Coronary artery (tissue), 2 donors: Measurements from ENCODE around the gene KRTAP19-2.

Experiments used
- DNase-seq: peaks from one replicate; pipeline ENCODE4 v3.0.0-alpha.2; 2017; ENCODE audit warnings: low spot score
- H3K27ac ChIP-seq, 2 donors: fragments of 200-600 bp; sonication (generic); one replicate each; pipeline ENCODE4 v1.5.1; 2016 to 2019
- H3K4me3 ChIP-seq: fragments of 200-600 bp; sonication (generic); 2 replicates; pipeline ENCODE4 v1.5.1; 2016; ENCODE audit warnings: mild to moderate bottlenecking, moderate library complexity
- TF ChIP-seq, protein P1 (sequence below): fragments of 200-600 bp; sonication (generic); IDR thresholded peaks from one replicate; pipeline ENCODE4 v1.5.1; 2019; ENCODE audit warnings: antibody characterized with exemption

The KRTAP19-2 gene

DNA sequence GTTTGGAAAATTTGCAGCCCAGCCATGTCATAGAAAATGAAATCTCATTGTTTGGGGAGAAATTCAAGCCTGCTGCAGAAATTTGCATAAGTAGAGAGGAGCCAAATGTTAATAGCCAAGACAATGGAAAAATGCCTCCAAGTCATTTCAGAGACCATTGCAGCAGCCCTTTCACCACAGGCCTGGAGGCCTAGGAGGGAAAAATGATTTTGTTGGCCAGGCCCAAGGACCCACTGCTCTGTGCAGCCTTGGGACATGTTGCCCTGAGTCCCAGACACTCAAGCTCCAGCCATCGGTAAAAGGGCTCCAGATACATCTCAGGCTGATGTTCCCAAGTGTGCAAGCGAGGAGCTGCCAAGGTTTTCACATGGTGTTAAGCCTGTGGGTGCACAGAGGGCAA is 1.1 kb downstream of the KRTAP19-2 start:
- H3K27ac ChIP-seq, result no peak overlapping the region
- TF ChIP-seq, protein P1, sequence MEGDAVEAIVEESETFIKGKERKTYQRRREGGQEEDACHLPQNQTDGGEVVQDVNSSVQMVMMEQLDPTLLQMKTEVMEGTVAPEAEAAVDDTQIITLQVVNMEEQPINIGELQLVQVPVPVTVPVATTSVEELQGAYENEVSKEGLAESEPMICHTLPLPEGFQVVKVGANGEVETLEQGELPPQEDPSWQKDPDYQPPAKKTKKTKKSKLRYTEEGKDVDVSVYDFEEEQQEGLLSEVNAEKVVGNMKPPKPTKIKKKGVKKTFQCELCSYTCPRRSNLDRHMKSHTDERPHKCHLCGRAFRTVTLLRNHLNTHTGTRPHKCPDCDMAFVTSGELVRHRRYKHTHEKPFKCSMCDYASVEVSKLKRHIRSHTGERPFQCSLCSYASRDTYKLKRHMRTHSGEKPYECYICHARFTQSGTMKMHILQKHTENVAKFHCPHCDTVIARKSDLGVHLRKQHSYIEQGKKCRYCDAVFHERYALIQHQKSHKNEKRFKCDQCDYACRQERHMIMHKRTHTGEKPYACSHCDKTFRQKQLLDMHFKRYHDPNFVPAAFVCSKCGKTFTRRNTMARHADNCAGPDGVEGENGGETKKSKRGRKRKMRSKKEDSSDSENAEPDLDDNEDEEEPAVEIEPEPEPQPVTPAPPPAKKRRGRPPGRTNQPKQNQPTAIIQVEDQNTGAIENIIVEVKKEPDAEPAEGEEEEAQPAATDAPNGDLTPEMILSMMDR, result no peak
- DNase-seq, result no peak
- no peak overlapping the region for H3K4me3 ChIP-seq

DNA sequence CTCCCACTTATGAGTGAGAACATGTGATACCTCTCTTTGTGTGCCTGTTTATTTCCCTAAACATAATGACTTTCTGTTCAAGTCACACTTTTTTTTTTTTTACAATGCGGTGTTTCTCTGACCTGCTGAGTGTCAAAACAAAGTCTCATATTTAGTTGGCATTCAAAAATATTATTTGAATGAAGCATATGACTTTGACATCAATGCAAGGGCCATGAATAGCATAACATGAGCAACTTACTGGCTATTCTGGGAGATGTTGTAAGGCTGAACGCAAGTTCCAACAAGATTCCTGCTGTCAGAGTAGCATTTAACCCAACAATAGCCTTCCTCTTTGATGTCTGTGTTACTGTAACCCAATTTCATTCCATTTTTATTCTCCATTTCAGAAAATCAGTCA is 5.1 kb downstream of the KRTAP19-2 start:
- DNase-seq, result no peak

GRCh38 chr21:30480145-30480544 is 7.1 kb downstream of the KRTAP19-2 start, which contains the start of gene KRTAP19-1:
KRTAP19-1 (minus strand) TSS chr21:30480367; CDS start chr21:30480317, 50 bp downstream.
- no peak for DNase-seq
- no peak within 1 kb of the TSS for H3K27ac ChIP-seq
- H3K4me3 ChIP-seq, result no peak within 1 kb of the TSS
- TF ChIP-seq, protein P1, result no peak

More for the DNA sequence above, 5.1 kb downstream of the KRTAP19-2 start:
- TF ChIP-seq, protein P1, result no peak
- H3K27ac ChIP-seq, result no peak overlapping the region
- H3K4me3 ChIP-seq, result no peak overlapping the region

GRCh38 chr21:30479259-30479658 is 8.0 kb downstream of the KRTAP19-2 start:
- TF ChIP-seq, protein P1, result no peak
- no peak overlapping the region for H3K4me3 ChIP-seq
- H3K27ac ChIP-seq, result no peak overlapping the region
- no peak for DNase-seq

DNA sequence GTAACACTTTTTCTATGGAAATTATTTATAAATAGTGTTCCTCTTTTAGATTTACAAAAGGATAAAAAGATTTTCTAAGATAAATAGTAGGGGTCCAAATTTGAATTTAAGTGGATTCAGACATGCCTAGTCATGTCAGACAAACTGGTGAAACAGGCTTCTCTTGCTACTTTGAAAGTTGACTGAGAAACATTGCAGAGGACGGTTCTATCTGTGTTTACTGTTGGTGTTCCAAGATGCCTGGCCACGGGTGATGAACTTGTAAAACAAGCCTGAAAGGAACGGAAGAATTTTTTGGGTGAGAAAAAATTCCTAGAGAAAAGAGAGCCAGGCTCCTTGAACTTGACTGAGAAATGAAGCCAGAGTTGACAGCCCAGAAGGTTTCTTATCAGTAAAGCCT is 9.2 kb downstream of the KRTAP19-2 start:
- DNase-seq, result no peak

GRCh38 chr21:30468900-30469714 is 18.1 kb downstream of the KRTAP19-2 start:
- Histone ChIP-seq H3K4me3 (no peak overlapping the region), H3K27ac (no peak overlapping the region)
- TF ChIP-seq, protein P1, result no peak
- DNase-seq, result no peak

More for the DNA sequence above, 9.2 kb downstream of the KRTAP19-2 start:
- H3K27ac ChIP-seq, result no peak overlapping the region
- H3K4me3 ChIP-seq, result no peak overlapping the region
- TF ChIP-seq, protein P1, result no peak

DNA sequence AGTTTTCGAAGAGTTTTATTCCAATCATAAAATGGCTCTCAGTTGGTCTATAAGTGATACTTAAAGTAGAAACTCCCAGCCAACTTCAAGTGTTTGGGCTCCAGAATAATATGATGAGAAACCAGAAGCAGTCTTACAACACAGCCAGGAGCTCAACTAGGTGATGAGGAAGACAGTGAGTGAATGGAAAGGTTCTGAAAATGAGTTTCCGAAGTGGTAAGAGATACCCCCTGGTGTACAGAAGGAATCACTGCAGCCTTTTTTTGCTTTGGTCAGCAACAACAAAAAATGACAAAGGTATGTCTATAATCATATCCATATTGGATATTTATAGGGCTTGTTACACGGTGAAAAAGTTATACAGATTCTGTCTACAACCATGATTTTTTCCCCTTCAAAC is 23.5 kb downstream of the KRTAP19-2 start:
- Histone ChIP-seq H3K27ac (no peak overlapping the region), H3K4me3 (no peak overlapping the region)
- TF ChIP-seq, protein P1, result no peak
- no peak for DNase-seq
